ENCODE measurements around the gene ZBTB42.

The ZBTB42 gene

GRCh38 chr14:104800771-104801519 lies at the start of gene ZBTB42:
TSS of gene ZBTB42 (plus strand) at chr14:104801101. CDS start at chr14:104801198, 97 bp downstream.
- Histone ChIP-seq H3K27ac (no peak within 1 kb of the TSS), H3K9ac (ENCODE audit: insufficient read length) (no peak within 1 kb of the TSS), H3K9me3 (ENCODE audit: low read depth, low read length) (no peaks in the 10 kb centered on the region), H3K36me3 (ENCODE audit: insufficient read depth, low read length) (no peaks in the 10 kb centered on the region), H3K4me3 (peak within 1 kb of the TSS; percentile 82)
- no peak for TF ChIP-seq POLR2AphosphoS5 (IDR thresholded peaks at IDR 0.05; ENCODE audit: borderline replicate concordance, low read depth, low read length)
- TF ChIP-seq FOXP2 (optimal IDR thresholded peaks at IDR 0.05; ENCODE audit: control extremely low read depth, extremely low read length, insufficient read depth) = no peak
- TF ChIP-seq EZH2 (IDR thresholded peaks at IDR 0.05) = no peak
- no peak for DNase-seq (ENCODE audit: low read depth, low spot score)

- Histone ChIP-seq H3K27ac (peak overlapping the region; percentile 81), H3K9ac (ENCODE audit: insufficient read length) (peak overlapping the region; percentile 78), H3K36me3 (ENCODE audit: insufficient read depth, low read length) (peaks cover 8% of the 10 kb centered on the region; the same call in 1 of the 2 replicates), H3K4me3 (peak overlapping the region; percentile 92), H3K9me3 (ENCODE audit: low read depth, low read length) (no peaks in the 10 kb centered on the region)
- DNase-seq (ENCODE audit: low read depth, low spot score) = no peak
- TF ChIP-seq POLR2AphosphoS5 (IDR thresholded peaks at IDR 0.05; ENCODE audit: borderline replicate concordance, low read depth, low read length) (no peak), FOXP2 (optimal IDR thresholded peaks at IDR 0.05; ENCODE audit: control extremely low read depth, extremely low read length, insufficient read depth) (no peak), EZH2 (IDR thresholded peaks at IDR 0.05) (no peak)
Observed at GRCh38 chr14:104751539-104752422, 49.1 kb upstream of the ZBTB42 start.

GRCh38 chr14:104752423-104752734 lies 48.5 kb upstream of the ZBTB42 start:
- H3K9me3 ChIP-seq (ENCODE audit: low read depth, low read length) = no peaks in the 10 kb centered on the region
- TF ChIP-seq POLR2AphosphoS5 (IDR thresholded peaks at IDR 0.05; ENCODE audit: borderline replicate concordance, low read depth, low read length) (peak; percentile 66; the same call in 1 of the 2 replicates), FOXP2 (optimal IDR thresholded peaks at IDR 0.05; ENCODE audit: control extremely low read depth, extremely low read length, insufficient read depth) (no peak)
- DNase-seq (ENCODE audit: low read depth, low spot score) = no peak
- peak overlapping the region; percentile 81 for H3K27ac ChIP-seq
- H3K36me3 ChIP-seq (ENCODE audit: insufficient read depth, low read length) = peaks cover 14% of the 10 kb centered on the region; the same call in 1 of the 2 replicates
- peak overlapping the region; percentile 92 for H3K4me3 ChIP-seq
- H3K9ac ChIP-seq (ENCODE audit: insufficient read length) = peak overlapping the region; percentile 78

- Histone ChIP-seq H3K36me3 (ENCODE audit: insufficient read depth, low read length) (peaks cover 16% of the 10 kb centered on the region; the same call in 1 of the 2 replicates), H3K9me3 (ENCODE audit: low read depth, low read length) (no peaks in the 10 kb centered on the region), H3K27ac (peak within 1 kb of the TSS; percentile 81), H3K9ac (ENCODE audit: insufficient read length) (peak within 1 kb of the TSS; percentile 98), H3K4me3 (peak within 1 kb of the TSS; percentile 92)
- peak; percentile 86 for DNase-seq (ENCODE audit: low read depth, low spot score)
- no peak for TF ChIP-seq EZH2 (IDR thresholded peaks at IDR 0.05)
- peak; percentile 91 for TF ChIP-seq POLR2AphosphoS5 (IDR thresholded peaks at IDR 0.05; ENCODE audit: borderline replicate concordance, low read depth, low read length)
- peak; percentile 77 for TF ChIP-seq FOXP2 (optimal IDR thresholded peaks at IDR 0.05; ENCODE audit: control extremely low read depth, extremely low read length, insufficient read depth)
Observed at GRCh38 chr14:104752735-104753527, 48.0 kb upstream of the ZBTB42 start, which contains the start of gene SIVA1. TSS of gene SIVA1 (plus strand) at chr14:104753147. CDS start at chr14:104753202, 55 bp downstream.

GRCh38 chr14:104753528-104754212 lies 47.2 kb upstream of the ZBTB42 start:
- H3K27ac ChIP-seq = no peak overlapping the region; the same call in 1 of the 2 replicates
- H3K9me3 ChIP-seq (ENCODE audit: low read depth, low read length) = no peaks in the 10 kb centered on the region

GRCh38 chr14:104754213-104754851 lies 46.6 kb upstream of the ZBTB42 start:
- no peaks in the 10 kb centered on the region for H3K9me3 ChIP-seq (ENCODE audit: low read depth, low read length)
- DNase-seq (ENCODE audit: low read depth, low spot score) = no peak
- peak overlapping the region; percentile 92 for H3K4me3 ChIP-seq
- H3K27ac ChIP-seq = no peak overlapping the region
- peaks cover 23% of the 10 kb centered on the region; the same call in 1 of the 2 replicates for H3K36me3 ChIP-seq (ENCODE audit: insufficient read depth, low read length)
- no peak for TF ChIP-seq EZH2 (IDR thresholded peaks at IDR 0.05)
- TF ChIP-seq POLR2AphosphoS5 (IDR thresholded peaks at IDR 0.05; ENCODE audit: borderline replicate concordance, low read depth, low read length) = no peak
- no peak for TF ChIP-seq FOXP2 (optimal IDR thresholded peaks at IDR 0.05; ENCODE audit: control extremely low read depth, extremely low read length, insufficient read depth)
- H3K9ac ChIP-seq (ENCODE audit: insufficient read length) = peak overlapping the region; percentile 98

More at GRCh38 chr14:104753528-104754212, 47.2 kb upstream of the ZBTB42 start:
- Histone ChIP-seq H3K9ac (ENCODE audit: insufficient read length) (peak overlapping the region; percentile 98), H3K4me3 (peak overlapping the region; percentile 92), H3K36me3 (ENCODE audit: insufficient read depth, low read length) (peaks cover 16% of the 10 kb centered on the region; the same call in 1 of the 2 replicates)
- no peak for DNase-seq (ENCODE audit: low read depth, low spot score)
- TF ChIP-seq EZH2 (IDR thresholded peaks at IDR 0.05) (no peak), POLR2AphosphoS5 (IDR thresholded peaks at IDR 0.05; ENCODE audit: borderline replicate concordance, low read depth, low read length) (no peak), FOXP2 (optimal IDR thresholded peaks at IDR 0.05; ENCODE audit: control extremely low read depth, extremely low read length, insufficient read depth) (no peak)

GRCh38 chr14:104755621-104756020 lies 45.3 kb upstream of the ZBTB42 start:
- no peak overlapping the region for H3K4me3 ChIP-seq
- H3K9me3 ChIP-seq (ENCODE audit: low read depth, low read length) = no peaks in the 10 kb centered on the region
- no peak overlapping the region for H3K9ac ChIP-seq (ENCODE audit: insufficient read length)
- peaks cover 24% of the 10 kb centered on the region; the same call in 1 of the 2 replicates for H3K36me3 ChIP-seq (ENCODE audit: insufficient read depth, low read length)
- no peak for DNase-seq (ENCODE audit: low read depth, low spot score)
- TF ChIP-seq POLR2AphosphoS5 (IDR thresholded peaks at IDR 0.05; ENCODE audit: borderline replicate concordance, low read depth, low read length) (no peak), EZH2 (IDR thresholded peaks at IDR 0.05) (no peak), FOXP2 (optimal IDR thresholded peaks at IDR 0.05; ENCODE audit: control extremely low read depth, extremely low read length, insufficient read depth) (no peak)
- no peak overlapping the region for H3K27ac ChIP-seq

Data from SK-N-MC (cell line).